HG02759 (cell line): ENCODE measurements around the gene P2RX1.
A peak's percentile ranks its signal among the peaks of the same experiment; 100 is the strongest.

ENCODE experiments used
- ATAC-seq: cut with Tn5 transposase; IDR thresholded peaks from one replicate; pipeline ENCODE4 v1.9.1; 2021; ENCODE audit warnings: mild to moderate bottlenecking, moderate library complexity; ENCODE audit not compliant: unreplicated experiment

The P2RX1 gene

DNA sequence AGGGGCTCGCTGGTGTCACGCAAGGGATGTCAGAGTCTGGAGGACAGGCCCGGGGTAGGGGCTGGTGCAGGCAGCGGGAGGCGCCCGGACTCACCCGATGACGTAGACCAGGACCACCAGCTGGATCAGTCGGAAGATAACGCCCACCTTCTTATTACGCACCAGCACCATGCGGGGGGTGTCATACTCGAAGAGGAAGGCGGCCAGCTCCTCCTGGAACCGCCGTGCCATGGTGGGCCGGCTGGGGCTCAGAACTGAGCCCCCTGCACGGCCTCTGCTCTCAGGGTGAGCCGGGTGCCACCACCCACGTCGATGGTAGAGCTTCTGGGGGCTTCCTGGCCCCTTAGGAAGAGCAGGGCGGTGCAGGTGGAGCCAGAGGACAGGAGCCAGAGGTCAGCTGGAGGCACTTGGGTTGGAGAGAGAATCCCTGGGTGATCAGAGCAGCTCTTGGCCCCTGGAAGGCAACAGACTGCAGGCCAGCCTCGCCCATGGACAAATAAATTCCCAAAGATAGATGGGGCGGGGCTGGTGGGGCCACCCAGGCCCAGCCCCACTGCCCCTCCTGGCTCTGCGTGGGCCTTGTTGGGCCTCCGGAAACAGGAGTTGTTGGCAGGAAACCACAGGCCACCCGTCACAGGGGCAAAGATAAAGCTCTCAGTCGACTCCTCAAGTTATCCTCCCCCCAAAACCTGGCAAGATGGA lies at the start of gene P2RX1:
Gene P2RX1, minus strand, starts transcription at position 471 of the 702 bp plus-strand sequence. Its CDS starts 240 bp downstream, at position 231.
- no peak for ATAC-seq

DNA sequence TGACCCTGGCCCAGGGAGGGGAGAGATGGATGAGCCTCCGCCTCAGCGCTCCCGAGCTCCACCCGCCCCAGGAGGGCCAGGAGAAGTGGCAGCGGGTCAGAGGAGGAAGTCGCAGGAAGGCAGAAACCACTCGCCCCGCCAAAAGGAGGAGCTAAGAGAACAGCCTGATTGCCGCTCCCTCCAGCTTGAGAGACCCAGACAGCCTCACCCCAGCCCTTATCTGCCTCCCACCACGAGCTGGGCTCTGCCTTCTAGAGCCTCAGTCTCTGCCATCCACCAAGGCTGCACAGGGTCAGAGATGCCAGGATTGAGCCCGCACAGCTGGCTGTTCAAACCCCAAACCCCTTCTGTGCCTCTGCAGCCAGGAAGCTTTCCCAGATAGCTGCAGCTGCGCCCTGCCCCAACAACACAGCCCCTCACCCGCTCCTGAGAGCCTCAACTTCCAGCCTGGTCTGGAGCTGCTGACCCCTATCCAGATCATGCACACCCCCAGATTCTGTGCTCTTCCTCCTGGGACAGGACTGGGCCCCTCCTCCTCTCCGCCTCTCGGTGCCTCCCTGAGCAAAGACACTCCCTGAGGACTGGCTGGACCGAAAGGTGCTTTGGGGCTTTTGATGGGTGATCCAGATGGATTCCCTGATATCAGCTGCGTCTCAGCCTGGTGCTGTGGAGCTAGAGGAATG lies 49.0 kb upstream of the P2RX1 start:
- ATAC-seq, result no peak

DNA sequence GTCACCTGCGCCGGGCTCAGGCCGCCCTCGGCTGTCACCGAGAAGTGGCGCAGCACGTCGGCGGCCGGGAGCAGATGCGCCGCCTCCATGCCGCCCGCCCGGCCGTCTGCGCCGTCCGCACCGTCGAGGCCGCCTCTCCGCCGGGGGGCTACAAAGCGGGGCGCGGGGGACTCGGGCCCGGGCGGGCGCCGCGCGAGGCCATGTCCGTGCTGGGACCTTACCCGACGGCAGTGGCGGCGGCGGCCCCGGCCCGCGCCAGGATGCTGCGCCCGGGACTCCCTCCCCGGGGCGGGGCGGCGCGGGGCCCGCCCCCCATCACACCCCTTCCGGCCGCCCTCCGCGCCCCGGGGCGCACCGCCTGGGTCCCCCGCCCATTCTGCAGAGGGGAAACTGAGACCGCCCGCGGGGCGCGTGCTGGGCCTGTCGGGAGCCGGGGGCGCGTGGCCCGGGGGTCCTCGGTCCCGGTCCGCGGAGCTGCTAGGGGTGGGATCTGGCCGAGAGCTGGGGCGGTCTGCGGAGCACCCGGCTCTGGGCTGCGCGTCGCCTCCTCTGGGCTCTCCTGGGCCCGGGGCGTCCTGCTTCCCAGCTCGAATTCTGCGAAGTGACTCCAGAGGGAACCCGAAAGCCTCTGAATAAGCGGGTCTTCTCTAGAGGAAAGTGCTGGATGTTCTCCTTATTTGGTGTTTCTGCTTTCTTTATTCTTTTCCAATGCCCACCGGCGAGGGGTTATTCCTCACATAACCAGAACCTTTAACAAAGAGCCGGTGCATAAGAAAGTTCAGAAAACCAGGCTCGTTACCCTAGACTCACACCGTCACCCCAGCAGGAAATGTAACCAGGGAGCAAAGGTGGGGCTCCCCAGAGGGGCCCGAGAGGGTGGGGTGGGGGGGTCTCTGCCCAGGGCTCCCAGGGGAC lies 48.2 kb upstream of the P2RX1 start, which contains the start of gene ATP2A3:
Gene ATP2A3, minus strand, starts transcription at position 235 of the 915 bp plus-strand sequence. Its CDS starts 146 bp downstream, at position 89.
- peak; percentile 53 for ATAC-seq

GRCh38 chr17:3963237-3964201 lies 47.3 kb upstream of the P2RX1 start:
- ATAC-seq, result peak; percentile 14

DNA sequence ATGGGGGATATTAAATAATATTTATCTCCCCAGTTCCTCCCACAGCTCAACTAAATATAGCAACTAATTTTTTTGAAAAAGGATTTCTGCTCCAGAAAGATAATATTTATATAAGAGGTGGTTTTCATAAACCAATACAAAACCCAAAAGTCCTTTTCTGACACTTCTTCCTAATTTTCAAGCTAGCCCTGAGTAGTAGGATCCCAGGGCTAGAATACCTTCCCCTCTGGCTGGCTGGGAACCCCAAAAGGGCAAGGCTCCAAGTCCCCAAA lies 46.6 kb upstream of the P2RX1 start:
- ATAC-seq, result no peak

GRCh38 chr17:3962217-3962964 lies 46.1 kb upstream of the P2RX1 start:
- ATAC-seq, result no peak

- peak; percentile 42 for ATAC-seq
Observed at GRCh38 chr17:3961564-3962047, 45.3 kb upstream of the P2RX1 start.

DNA sequence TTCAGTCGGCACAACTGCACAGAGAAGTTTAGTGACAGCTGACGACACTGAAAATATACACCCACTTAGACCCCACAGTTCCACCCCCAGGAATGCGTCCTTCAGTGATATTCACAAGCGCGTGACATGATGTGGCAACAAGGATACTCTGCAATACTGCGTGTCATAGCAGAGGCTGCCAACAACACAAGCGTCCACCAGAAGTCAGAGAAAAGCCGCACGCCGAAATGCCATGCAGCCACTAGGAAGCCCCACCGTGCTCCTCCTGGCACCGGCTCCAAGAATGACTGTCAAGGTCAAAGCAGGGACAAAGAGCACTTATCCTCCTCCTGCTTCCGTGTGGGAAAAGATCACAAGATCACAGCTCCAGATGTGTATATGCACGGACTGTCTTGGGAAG lies 44.5 kb upstream of the P2RX1 start:
- no peak for ATAC-seq

DNA sequence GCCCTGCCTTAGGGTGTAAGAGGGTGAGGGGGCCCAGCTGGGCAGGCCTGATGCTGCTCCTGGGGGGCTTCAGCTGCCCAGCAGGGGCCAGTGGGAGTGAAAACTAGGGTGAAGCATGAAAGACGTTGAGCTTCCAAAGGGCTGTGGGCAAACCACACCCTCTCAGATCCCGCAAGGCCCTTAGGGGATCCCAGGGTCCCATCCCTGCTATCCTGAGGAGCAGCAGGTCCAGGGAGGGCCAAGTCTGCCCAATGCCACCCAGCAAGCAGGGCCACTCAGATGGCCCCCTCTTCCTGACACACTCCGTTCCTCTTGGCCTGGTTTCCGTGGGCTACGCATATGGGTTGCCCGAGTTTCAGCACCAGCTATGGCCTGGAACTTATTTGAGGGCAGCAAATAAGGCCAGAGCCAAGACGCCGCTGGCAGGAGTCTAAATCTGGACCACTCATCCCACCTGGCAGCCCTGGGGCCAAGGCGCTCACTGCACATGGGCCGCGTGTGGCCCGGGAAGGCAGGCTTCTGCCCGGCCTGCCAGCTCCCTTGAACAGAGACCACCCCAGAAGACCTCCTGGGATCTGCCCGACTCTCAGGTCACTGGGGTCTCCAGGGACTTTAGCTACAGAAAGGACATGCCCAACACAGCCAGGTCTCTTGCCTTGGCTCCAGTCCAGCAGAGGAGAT lies 43.8 kb upstream of the P2RX1 start:
- ATAC-seq, result no peak

- ATAC-seq, result no peak
Observed at GRCh38 chr17:3959295-3959899, 43.1 kb upstream of the P2RX1 start.

DNA sequence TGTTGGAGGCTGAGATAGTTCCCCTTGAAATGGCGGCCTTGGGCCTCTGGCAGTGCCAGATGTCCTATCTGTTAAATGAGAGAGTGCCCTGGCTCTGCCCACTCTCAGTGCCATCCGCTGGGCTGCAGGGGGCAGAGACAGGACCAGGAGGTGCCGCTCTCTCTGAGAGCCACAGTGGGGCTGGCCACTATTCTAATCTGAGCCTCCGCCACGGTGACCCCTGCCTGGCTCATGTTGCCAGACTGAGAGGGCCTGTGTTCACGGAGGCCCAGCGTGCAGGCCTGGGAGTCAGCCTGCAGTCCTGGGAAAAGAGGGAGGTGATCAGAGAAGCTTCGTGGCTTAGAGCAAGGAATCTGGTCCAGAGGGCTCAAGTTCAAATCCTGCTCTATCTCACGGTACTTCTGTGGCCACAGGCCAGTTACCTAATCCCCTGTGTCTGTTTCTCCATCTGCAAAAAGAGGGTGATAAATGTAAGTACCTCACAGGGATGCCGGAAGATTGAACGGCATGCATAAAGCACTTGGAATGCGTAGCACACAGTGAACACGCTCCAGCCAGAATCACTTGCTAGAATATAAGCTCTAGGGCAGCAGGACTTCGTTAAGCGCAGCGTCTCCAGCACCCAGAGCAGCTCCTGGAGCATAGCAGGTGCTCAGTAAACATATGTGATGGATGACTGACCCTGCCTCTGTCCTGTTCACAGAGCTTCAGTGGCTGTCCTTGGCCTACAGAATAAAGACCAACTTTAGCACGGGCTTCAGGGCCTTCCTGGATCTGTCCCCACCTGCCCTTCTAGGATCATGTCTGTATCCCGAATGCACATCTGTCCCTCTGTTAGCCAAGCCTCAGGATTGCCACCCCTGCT lies 41.7 kb upstream of the P2RX1 start:
- ATAC-seq, result no peak

DNA sequence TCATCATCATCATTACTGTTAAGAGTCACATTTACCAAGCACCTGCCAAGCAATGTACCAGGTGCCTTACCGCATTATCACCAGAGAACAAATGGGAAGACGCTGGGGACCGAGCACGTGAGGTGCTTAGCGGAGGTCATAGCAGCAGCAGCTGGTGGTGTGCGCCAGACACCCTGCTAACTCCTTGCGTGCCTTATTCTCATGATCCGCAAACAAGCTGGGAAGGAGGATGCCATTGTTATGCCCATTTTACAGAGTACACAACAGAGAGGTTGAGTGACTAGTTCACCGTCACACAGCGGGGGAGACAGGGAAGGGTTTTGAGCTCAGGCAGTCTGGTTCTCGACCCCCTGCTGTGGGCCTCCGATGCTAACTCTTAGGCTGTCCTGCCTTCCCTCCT lies 40.7 kb upstream of the P2RX1 start:
- no peak for ATAC-seq

DNA sequence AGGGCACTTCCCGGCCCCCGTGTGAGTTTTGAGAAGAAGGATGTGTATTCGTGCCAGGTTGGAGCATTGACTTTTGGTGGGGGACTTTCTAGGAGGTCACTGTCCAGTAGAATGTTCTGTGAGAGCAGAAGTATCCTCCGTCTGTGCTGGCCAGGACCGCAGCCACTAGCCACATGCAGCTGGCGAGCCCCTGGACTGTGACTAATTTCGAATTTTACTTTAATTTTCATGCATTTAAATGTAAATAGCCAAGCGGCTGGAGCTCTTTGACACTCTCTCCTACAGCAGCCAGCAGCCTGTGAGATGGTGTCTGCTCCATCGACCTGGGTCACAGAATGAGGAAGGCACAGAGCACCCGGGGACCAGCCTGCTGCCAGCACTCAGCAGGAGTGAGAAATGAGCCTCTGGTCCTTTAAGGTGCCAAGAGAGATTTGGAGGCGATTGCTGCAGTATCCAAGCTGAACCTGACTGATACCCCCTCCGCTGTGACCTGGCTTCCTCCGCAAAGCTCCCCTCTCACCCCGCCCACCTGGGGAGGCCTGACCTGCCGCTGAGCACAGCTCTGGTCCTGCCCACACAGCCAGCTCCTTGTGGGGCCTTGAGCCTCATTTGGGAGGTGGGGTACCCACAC lies 40.2 kb upstream of the P2RX1 start:
- ATAC-seq, result no peak

DNA sequence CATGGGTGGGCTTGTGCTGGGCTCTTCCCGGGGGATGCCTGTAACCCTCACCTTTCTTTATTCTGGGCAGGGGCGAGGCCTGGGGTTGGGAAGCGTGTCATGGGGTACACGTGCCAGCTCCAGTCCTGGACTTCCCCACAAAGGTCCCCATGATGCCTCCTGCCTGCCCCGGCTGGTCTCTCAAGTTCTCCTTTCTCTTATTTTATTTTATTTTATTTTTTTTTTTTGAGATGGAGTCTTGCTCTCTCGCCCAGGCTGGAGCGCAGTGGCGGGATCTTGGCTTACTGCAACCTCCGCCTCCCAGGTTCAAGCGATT lies 39.4 kb upstream of the P2RX1 start:
- ATAC-seq, result no peak

DNA sequence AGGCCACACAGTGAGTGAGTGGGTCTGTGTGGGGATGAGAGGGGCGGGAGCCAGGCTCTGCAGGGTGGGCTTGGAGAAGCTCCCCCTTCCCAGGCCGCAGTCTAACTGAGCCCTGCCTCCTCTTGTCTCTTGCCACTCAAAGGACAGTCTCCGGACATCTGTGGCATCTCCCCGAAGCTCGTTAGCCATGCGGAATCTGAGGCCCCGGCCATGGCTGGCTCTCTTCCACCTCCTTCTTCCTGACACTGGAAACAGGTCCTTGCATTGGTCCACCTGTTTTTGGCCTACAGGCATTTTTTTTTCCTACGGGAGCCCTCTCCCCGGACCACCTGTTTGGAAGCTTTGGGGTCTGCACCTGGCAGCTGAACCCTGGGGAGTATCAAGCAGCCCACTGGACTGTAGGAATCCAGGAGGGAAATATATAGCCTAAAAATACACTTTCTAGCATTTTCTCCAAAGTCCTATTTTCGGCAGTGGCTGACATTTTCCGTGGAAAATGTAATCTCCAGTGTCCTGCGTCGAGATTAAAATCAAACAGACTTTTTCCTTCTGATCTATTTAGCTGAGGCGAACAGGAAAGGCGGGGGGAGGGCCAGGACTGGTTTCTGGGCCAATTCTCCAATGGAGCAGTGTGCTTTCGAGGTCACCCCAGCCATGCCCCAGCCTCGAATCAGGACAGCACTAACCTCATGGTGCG lies 38.9 kb upstream of the P2RX1 start:
- ATAC-seq, result no peak

- ATAC-seq, result no peak
Observed at GRCh38 chr17:3954086-3954485, 37.8 kb upstream of the P2RX1 start.

DNA sequence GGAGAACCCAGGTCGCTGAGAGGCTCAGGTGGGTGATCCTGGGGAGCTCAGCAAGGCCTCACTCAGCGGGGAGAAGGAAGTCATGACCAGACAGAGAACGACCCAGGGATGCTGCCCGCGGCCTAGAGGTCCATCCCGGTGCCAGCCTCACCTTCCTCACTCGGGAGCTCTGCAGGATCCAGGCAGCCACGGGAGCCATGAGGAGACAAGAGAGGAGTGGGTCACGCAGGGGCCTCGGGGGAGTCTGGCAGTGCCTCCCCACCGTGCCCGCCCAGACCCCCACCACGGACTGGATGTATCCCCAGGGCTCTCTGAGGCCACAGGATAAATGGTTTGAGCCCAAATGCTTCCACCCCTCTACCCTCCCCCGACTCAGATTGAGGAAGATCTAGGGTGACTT lies 37.3 kb upstream of the P2RX1 start:
- ATAC-seq, result no peak
